NT2/D1 (cell line): Measurements from ENCODE around the gene PDCD11.

Experiments used
- SUZ12 ChIP-seq: IDR thresholded peaks from 2 replicates; pipeline ENCODE4 v1.6.1; 2011; ENCODE audit not compliant: insufficient read length, insufficient read depth; ENCODE audit errors: extremely low read depth
- YY1 ChIP-seq: IDR thresholded peaks from 2 replicates; pipeline ENCODE4 v1.6.1; 2011; ENCODE audit not compliant: insufficient read length, insufficient read depth

GRCh38 chr10:103491729-103492364 is 95.4 kb downstream of the PDCD11 start:
- TF ChIP-seq YY1 (no peak), SUZ12 (no peak)
